SK-N-SH treated with all-trans-retinoic acid at 6 μM for 48 hours (cell line): ENCODE measurements around the gene WDR73.

ENCODE experiments used
- ATAC-seq: fragments of 200-7000 bp; cut with Tn5 transposase; 3 replicates; pipeline ENCODE4 v1.9.1; 2020; ENCODE audit warnings: mild to moderate bottlenecking, moderate library complexity
- ARNTL ChIP-seq: fragments of 450-650 bp; formaldehyde crosslinking; IDR thresholded peaks from 2 replicates; pipeline ENCODE4 v1.5.0; 2020; ENCODE audit warnings: low read depth, mild to moderate bottlenecking, moderate library complexity, borderline replicate concordance
- BACH2 ChIP-seq: fragments of 250-450 bp; sonication (Bioruptor Pico); IDR thresholded peaks from 2 replicates; pipeline ENCODE4 v1.9.0; 2021; ENCODE audit warnings: mild to moderate bottlenecking, borderline replicate concordance
- CREB5 ChIP-seq: fragments of 250-450 bp; sonication (Bioruptor Pico); IDR thresholded peaks from 2 replicates; pipeline ENCODE4 v1.5.1; 2020; ENCODE audit warnings: low read depth, mild to moderate bottlenecking, moderate library complexity
- CSRNP3 ChIP-seq: fragments of 250-450 bp; sonication (Bioruptor Pico); IDR thresholded peaks from 2 replicates; pipeline ENCODE4 v1.5.1; 2021; ENCODE audit warnings: mild to moderate bottlenecking, moderate library complexity
- ESRRG ChIP-seq: fragments of 250-450 bp; sonication (Bioruptor Pico); IDR thresholded peaks from 2 replicates; pipeline ENCODE4 v1.6.1; 2021; ENCODE audit warnings: mild to moderate bottlenecking
- ISL1 ChIP-seq: fragments of 250-450 bp; sonication (Bioruptor Pico); IDR thresholded peaks from 2 replicates; pipeline ENCODE4 v2.1.2; 2022; ENCODE audit warnings: mild to moderate bottlenecking, moderate library complexity
- OSR1 ChIP-seq: fragments of 250-450 bp; sonication (Bioruptor Pico); IDR thresholded peaks from 2 replicates; pipeline ENCODE4 v1.8.0; 2022; ENCODE audit warnings: moderate library complexity, mild to moderate bottlenecking, inconsistent platforms
- PATZ1 ChIP-seq: fragments of 250-450 bp; sonication (Bioruptor Pico); IDR thresholded peaks from 2 replicates; pipeline ENCODE4 v1.8.0; 2020; ENCODE audit warnings: mild to moderate bottlenecking, moderate library complexity, borderline replicate concordance
- PPARA ChIP-seq: fragments of 250-450 bp; sonication (Bioruptor Pico); IDR thresholded peaks from 2 replicates; pipeline ENCODE4 v1.5.0; 2020; ENCODE audit warnings: mild to moderate bottlenecking, borderline replicate concordance
- RARB ChIP-seq: fragments of 250-450 bp; sonication (Bioruptor Pico); IDR thresholded peaks from 2 replicates; pipeline ENCODE4 v1.8.0; 2021; ENCODE audit warnings: mild to moderate bottlenecking, moderate library complexity
- TCF4 ChIP-seq: fragments of 250-450 bp; sonication (Bioruptor Pico); IDR thresholded peaks from 2 replicates; pipeline ENCODE4 v1.8.0; 2021; ENCODE audit warnings: mild to moderate bottlenecking, moderate library complexity, borderline replicate concordance
- TOX ChIP-seq: fragments of 250-450 bp; sonication (Bioruptor Pico); IDR thresholded peaks from 2 replicates; pipeline ENCODE4 v1.8.0; 2021; ENCODE audit warnings: mild to moderate bottlenecking, moderate library complexity, borderline replicate concordance
- TSHZ2 ChIP-seq: fragments of 250-450 bp; sonication (Bioruptor Pico); IDR thresholded peaks from 2 replicates; pipeline ENCODE4 v1.5.0; 2020; ENCODE audit warnings: mild to moderate bottlenecking, moderate library complexity
- ZFP30 ChIP-seq: fragments of 450-650 bp; formaldehyde crosslinking; IDR thresholded peaks from 2 replicates; pipeline ENCODE4 v1.5.0; 2022; ENCODE audit warnings: mild to moderate bottlenecking, moderate library complexity
- ZNF565 ChIP-seq: fragments of 450-650 bp; formaldehyde crosslinking; conservative IDR thresholded peaks from 2 replicates; pipeline ENCODE4 v1.5.0; 2020; ENCODE audit warnings: low read depth, mild to moderate bottlenecking, moderate library complexity
- ZNF70 ChIP-seq: fragments of 450-650 bp; formaldehyde crosslinking; IDR thresholded peaks from 2 replicates; pipeline ENCODE4 v1.5.0; 2020; ENCODE audit warnings: mild to moderate bottlenecking, moderate library complexity
- ZNF8 ChIP-seq: fragments of 450-650 bp; formaldehyde crosslinking; IDR thresholded peaks from 2 replicates; pipeline ENCODE4 v1.5.0; 2020; ENCODE audit warnings: mild to moderate bottlenecking, moderate library complexity

The WDR73 gene

GRCh38 chr15:84633311-84634227, 20.5 kb downstream of the WDR73 start:
- no peak for TF ChIP-seq ZNF8 (CRISPR knock-in tag)
- no peak for TF ChIP-seq OSR1 (CRISPR knock-in tag)
- no peak for TF ChIP-seq CREB5 (CRISPR knock-in tag)
- TF ChIP-seq PATZ1, result no peak
- ATAC-seq, result peak; percentile 78

- no peak for TF ChIP-seq ESRRG (CRISPR knock-in tag)
- no peak for TF ChIP-seq CSRNP3 (CRISPR knock-in tag)
- no peak for TF ChIP-seq BACH2
- TF ChIP-seq ARNTL (CRISPR knock-in tag), result no peak
- TF ChIP-seq ZFP30 (CRISPR knock-in tag), result no peak
- TF ChIP-seq TCF4, result no peak
- TF ChIP-seq ZNF8 (CRISPR knock-in tag), result no peak
- TF ChIP-seq ZNF565, result no peak
- TF ChIP-seq RARB (CRISPR knock-in tag), result no peak
- TF ChIP-seq ZNF70 (CRISPR knock-in tag), result no peak
- TF ChIP-seq TSHZ2 (CRISPR knock-in tag), result no peak
- TF ChIP-seq CREB5 (CRISPR knock-in tag), result no peak
- no peak for TF ChIP-seq TOX (CRISPR knock-in tag)
- TF ChIP-seq, all 23 proteins: peak for 0
- peak; percentile 1; the same call in 1 of the 3 replicates for ATAC-seq
Observed at GRCh38 chr15:84631706-84632272, 22.3 kb downstream of the WDR73 start.

- ATAC-seq, result no peak
Observed at GRCh38 chr15:84629033-84629432, 25.1 kb downstream of the WDR73 start.

More at GRCh38 chr15:84629033-84629432, 25.1 kb downstream of the WDR73 start:
- TF ChIP-seq OSR1 (CRISPR knock-in tag), result no peak
- TF ChIP-seq TCF4, result no peak
- no peak for TF ChIP-seq RARB (CRISPR knock-in tag)
- no peak for TF ChIP-seq PATZ1
- no peak for TF ChIP-seq PPARA (CRISPR knock-in tag)
- TF ChIP-seq ISL1 (CRISPR knock-in tag), result no peak
- no peak for TF ChIP-seq TSHZ2 (CRISPR knock-in tag)
